GM12878 (cell line): ENCODE results near the gene ATP1A3.

Experiments used
- CBFB ChIP-seq: IDR thresholded peaks from 2 replicates; pipeline ENCODE4 v1.6.1; 2016; ENCODE audit warnings: antibody characterized with exemption, low read depth
- NFXL1 ChIP-seq: fragments of 450-650 bp; IDR thresholded peaks from 2 replicates; pipeline ENCODE4 v1.6.1; 2017; ENCODE audit warnings: antibody characterized with exemption, mild to moderate bottlenecking, borderline replicate concordance
- POLR2AphosphoS2 ChIP-seq: IDR thresholded peaks from 2 replicates; pipeline ENCODE4 v1.6.1; 2011; ENCODE audit warnings: low read depth, mild to moderate bottlenecking, low read length, improper control_type of control experiment, moderate library complexity
- POLR2AphosphoS5 ChIP-seq: IDR thresholded peaks from 2 replicates; pipeline ENCODE4 v1.6.1; 2011; ENCODE audit warnings: mild to moderate bottlenecking, low read length, inconsistent platforms
- RAD21 ChIP-seq: IDR thresholded peaks from 2 replicates; pipeline ENCODE4 v1.6.1; 2011; ENCODE audit warnings: mild to moderate bottlenecking, low read depth, low read length, moderate library complexity; ENCODE audit not compliant: insufficient read depth
- RB1 ChIP-seq: fragments of 450-650 bp; formaldehyde crosslinking; IDR thresholded peaks from 2 replicates; pipeline ENCODE4 v1.6.1; 2017; ENCODE audit warnings: mild to moderate bottlenecking, borderline replicate concordance
- TCF3 ChIP-seq: IDR thresholded peaks from 2 replicates; pipeline ENCODE4 v1.6.1; 2012; ENCODE audit warnings: low read depth, mild to moderate bottlenecking, low read length, borderline replicate concordance; ENCODE audit not compliant: insufficient read depth
- ZNF274 ChIP-seq: IDR thresholded peaks from one replicate; pipeline ENCODE4 v1.8.0; 2011; ENCODE audit not compliant: insufficient read length, insufficient read depth
- TF ChIP-seq, protein P1 (sequence below), 3 experiments: IDR thresholded peaks in 2 of 3; conservative IDR thresholded peaks in 1 of 3; 2 replicates each; pipeline ENCODE4 v1.5.1; 2011; ENCODE audit warnings: low read depth in 3 of 3, low read length in 3 of 3, mild to moderate bottlenecking in 3 of 3, control low read depth in 2 of 3, moderate library complexity in 2 of 3, inconsistent platforms in 1 of 3, mixed read lengths in 1 of 3; ENCODE audit not compliant: control insufficient read depth in 2 of 3, insufficient read depth in 1 of 3; ENCODE audit errors: extremely low read depth in 1 of 3

- TF ChIP-seq CBFB (no peak), ZNF274 (no peak), POLR2AphosphoS2 (no peak), RAD21 (no peak), TCF3 (no peak), NFXL1 (no peak), POLR2AphosphoS5 (no peak), RB1 (no peak)
- TF ChIP-seq, protein P1, sequence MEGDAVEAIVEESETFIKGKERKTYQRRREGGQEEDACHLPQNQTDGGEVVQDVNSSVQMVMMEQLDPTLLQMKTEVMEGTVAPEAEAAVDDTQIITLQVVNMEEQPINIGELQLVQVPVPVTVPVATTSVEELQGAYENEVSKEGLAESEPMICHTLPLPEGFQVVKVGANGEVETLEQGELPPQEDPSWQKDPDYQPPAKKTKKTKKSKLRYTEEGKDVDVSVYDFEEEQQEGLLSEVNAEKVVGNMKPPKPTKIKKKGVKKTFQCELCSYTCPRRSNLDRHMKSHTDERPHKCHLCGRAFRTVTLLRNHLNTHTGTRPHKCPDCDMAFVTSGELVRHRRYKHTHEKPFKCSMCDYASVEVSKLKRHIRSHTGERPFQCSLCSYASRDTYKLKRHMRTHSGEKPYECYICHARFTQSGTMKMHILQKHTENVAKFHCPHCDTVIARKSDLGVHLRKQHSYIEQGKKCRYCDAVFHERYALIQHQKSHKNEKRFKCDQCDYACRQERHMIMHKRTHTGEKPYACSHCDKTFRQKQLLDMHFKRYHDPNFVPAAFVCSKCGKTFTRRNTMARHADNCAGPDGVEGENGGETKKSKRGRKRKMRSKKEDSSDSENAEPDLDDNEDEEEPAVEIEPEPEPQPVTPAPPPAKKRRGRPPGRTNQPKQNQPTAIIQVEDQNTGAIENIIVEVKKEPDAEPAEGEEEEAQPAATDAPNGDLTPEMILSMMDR (IDR thresholded peaks at IDR 0.05 in 2 of 3, conservative IDR thresholded peaks at IDR 0.05 in 1 of 3; ENCODE audit: control insufficient read depth in 2 of 3, extremely low read depth in 1 of 3, insufficient read depth in 1 of 3, low read depth in 3 of 3, low read length in 3 of 3), result no peak
Observed at GRCh38 chr19:42022616-42023015, 28.6 kb upstream of the ATP1A3 start.
